HepG2 (cell line): ENCODE results near the gene KATNB1. TPM values are rescaled to one million over a fixed set of nuclear protein-coding genes. Genes with fewer than 3 reads are reported as not detected.

Experiments used
- HOXA5 ChIP-seq: sonication (generic); formaldehyde crosslinking; IDR thresholded peaks from 2 replicates; pipeline ENCODE4 v1.4.0; 2020; ENCODE audit warnings: missing genetic modification reagents
- NR2F6 ChIP-seq, 2 experiments: IDR thresholded peaks; 2 replicates each; pipeline ENCODE4 v1.6.1; 2016; ENCODE audit warnings: antibody characterized with exemption in 1 of 2, mild to moderate bottlenecking in 1 of 2
- POLR2AphosphoS2 ChIP-seq: IDR thresholded peaks from 2 replicates; pipeline ENCODE4 v1.6.1; 2011; ENCODE audit warnings: low read depth, low read length, improper control_type of control experiment
- SUZ12 ChIP-seq: fragments of 150-350 bp; IDR thresholded peaks from 2 replicates; pipeline ENCODE4 v1.6.1; 2014; ENCODE audit warnings: low read depth, low read length
- THAP11 ChIP-seq: IDR thresholded peaks from 2 replicates; pipeline ENCODE4 v1.6.1; 2016; ENCODE audit warnings: missing biosample characterization, missing genetic modification reagents
- ZMAT3 ChIP-seq: sonication (generic); formaldehyde crosslinking; conservative IDR thresholded peaks from 2 replicates; pipeline ENCODE4 v1.7.0; 2021; ENCODE audit warnings: missing genetic modification reagents
- ZNF343 ChIP-seq: sonication (generic); formaldehyde crosslinking; IDR thresholded peaks from 2 replicates; pipeline ENCODE4 v1.4.0; 2020; ENCODE audit warnings: mild to moderate bottlenecking, missing genetic modification reagents
- ZSCAN20 ChIP-seq: sonication (generic); formaldehyde crosslinking; IDR thresholded peaks from 2 replicates; pipeline ENCODE4 v1.4.0; 2020; ENCODE audit warnings: missing genetic modification reagents, mild to moderate bottlenecking, borderline replicate concordance
- polyA plus RNA-seq, 8 experiments: library from polyadenylated mRNA; depleted of rRNA in 3 of 8; stranded (reverse) in 7 of 8; unstranded in 1 of 8; fragments of >200 nt; fragmentation: Illumina TruSeq in 4 of 8; extraction: Trizol in 4 of 8; gene quantifications; 2 replicates each; pipeline versions ENCODE4 v1.2.1 to v1.2.3, GENCODE V29; 2011 to 2016; ENCODE audit warnings: low read depth in 4 of 8, missing spikeins in 1 of 8, mixed read lengths in 1 of 8; ENCODE audit not compliant: insufficient read depth in 1 of 8
- total RNA-seq, 5 experiments: library from RNA; depleted of rRNA; stranded (reverse); fragments of >200 nt; fragmentation: Illumina TruSeq; extraction: Trizol; gene quantifications; 2 replicates each; pipeline ENCODE4 v1.2.3, GENCODE V29; 2016; ENCODE audit warnings: low read depth in 1 of 5
- TF ChIP-seq, protein P1 (sequence below), 2 experiments: sonication (generic) in 1 of 2; formaldehyde crosslinking in 1 of 2; IDR thresholded peaks; 2 replicates each; pipeline versions ENCODE4 v1.6.1 to v1.9.0; 2014 to 2022; ENCODE audit warnings: antibody characterized with exemption in 1 of 2, borderline replicate concordance in 1 of 2, inconsistent platforms in 1 of 2, low read depth in 1 of 2, missing genetic modification reagents in 1 of 2
- TF ChIP-seq, protein P2 (sequence below): sonication (generic); formaldehyde crosslinking; IDR thresholded peaks from 2 replicates; pipeline ENCODE4 v1.5.0; 2020; ENCODE audit warnings: mild to moderate bottlenecking, missing genetic modification reagents
- TF ChIP-seq, protein P3 (sequence below): sonication (generic); formaldehyde crosslinking; conservative IDR thresholded peaks from 2 replicates; pipeline ENCODE4 v1.8.1; 2023; ENCODE audit warnings: missing genetic modification reagents
- TF ChIP-seq, protein P4 (sequence below): sonication (generic); formaldehyde crosslinking; IDR thresholded peaks from 2 replicates; pipeline ENCODE4 v1.4.0; 2020; ENCODE audit warnings: missing genetic modification reagents

Gene KATNB1
- total and polyA plus RNA-seq, 2 of the 13 experiments (the other 11 are each of a cell fraction or from before 2014, with no cell fraction given) = 31.5 to 43.5 TPM

DNA sequence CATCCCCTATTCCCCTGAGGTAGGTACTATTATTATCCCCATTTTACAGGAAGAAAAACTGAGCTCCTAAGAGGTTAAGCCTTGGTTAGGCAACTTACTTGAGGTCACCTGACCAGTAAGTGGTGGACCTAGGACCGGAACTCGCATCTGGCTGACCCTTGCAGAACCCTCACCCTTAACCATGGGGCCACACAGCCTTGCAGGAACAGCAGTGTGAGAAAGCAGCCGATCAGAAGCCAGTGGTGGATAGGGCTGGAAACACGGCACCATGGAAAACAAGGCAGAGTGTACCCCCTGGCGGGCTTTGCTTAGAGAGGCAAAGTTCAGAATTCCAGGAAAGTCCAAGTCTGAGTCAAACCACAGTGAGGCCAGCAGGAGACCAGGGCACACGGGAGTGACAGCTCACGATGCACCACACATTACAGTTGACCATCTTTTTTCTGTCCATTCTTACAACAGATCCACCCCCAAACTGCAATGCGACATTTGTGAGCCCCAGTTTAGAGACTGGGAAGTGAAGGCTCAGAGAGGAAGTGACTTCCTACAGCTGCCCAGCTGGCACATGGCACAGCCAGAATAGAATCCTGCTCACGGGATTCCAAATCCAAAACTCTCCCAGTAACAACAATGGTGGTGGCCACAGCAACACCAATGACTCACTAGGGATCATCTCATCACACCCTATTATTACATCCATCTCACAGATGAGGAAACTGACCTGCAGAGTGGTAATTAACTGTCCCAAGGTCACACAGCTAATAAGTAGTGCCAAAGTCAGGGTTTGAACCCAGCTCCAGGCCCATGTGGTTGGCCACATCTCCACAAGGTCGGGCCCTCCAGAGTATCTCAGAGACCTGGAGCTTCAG, 46.4 kb downstream of the KATNB1 start (continued):
- TF ChIP-seq, protein P1, sequence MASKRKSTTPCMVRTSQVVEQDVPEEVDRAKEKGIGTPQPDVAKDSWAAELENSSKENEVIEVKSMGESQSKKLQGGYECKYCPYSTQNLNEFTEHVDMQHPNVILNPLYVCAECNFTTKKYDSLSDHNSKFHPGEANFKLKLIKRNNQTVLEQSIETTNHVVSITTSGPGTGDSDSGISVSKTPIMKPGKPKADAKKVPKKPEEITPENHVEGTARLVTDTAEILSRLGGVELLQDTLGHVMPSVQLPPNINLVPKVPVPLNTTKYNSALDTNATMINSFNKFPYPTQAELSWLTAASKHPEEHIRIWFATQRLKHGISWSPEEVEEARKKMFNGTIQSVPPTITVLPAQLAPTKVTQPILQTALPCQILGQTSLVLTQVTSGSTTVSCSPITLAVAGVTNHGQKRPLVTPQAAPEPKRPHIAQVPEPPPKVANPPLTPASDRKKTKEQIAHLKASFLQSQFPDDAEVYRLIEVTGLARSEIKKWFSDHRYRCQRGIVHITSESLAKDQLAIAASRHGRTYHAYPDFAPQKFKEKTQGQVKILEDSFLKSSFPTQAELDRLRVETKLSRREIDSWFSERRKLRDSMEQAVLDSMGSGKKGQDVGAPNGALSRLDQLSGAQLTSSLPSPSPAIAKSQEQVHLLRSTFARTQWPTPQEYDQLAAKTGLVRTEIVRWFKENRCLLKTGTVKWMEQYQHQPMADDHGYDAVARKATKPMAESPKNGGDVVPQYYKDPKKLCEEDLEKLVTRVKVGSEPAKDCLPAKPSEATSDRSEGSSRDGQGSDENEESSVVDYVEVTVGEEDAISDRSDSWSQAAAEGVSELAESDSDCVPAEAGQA (IDR thresholded peaks at IDR 0.05; ENCODE audit: low read depth) = 0 out of 2 replicates have a peak, but pooled peaks have one; percentile 32
- TF ChIP-seq, protein P1 (CRISPR knock-in tag; IDR thresholded peaks at IDR 0.05; ENCODE audit: borderline replicate concordance) = no peak
- TF ChIP-seq ZSCAN20 (CRISPR knock-in tag) = peak; percentile 51; the same call in 1 of the 2 replicates
- peak; percentile 75 for TF ChIP-seq NR2F6 (IDR thresholded peaks at IDR 0.05)
- TF ChIP-seq NR2F6 (CRISPR knock-in tag; IDR thresholded peaks at IDR 0.05) = peak; percentile 86
- no peak for TF ChIP-seq SUZ12
- TF ChIP-seq HOXA5 (CRISPR knock-in tag) = no peak; the same call in 1 of the 2 replicates
- peak; percentile 67 for TF ChIP-seq THAP11 (CRISPR knock-in tag)
- TF ChIP-seq, protein P2, sequence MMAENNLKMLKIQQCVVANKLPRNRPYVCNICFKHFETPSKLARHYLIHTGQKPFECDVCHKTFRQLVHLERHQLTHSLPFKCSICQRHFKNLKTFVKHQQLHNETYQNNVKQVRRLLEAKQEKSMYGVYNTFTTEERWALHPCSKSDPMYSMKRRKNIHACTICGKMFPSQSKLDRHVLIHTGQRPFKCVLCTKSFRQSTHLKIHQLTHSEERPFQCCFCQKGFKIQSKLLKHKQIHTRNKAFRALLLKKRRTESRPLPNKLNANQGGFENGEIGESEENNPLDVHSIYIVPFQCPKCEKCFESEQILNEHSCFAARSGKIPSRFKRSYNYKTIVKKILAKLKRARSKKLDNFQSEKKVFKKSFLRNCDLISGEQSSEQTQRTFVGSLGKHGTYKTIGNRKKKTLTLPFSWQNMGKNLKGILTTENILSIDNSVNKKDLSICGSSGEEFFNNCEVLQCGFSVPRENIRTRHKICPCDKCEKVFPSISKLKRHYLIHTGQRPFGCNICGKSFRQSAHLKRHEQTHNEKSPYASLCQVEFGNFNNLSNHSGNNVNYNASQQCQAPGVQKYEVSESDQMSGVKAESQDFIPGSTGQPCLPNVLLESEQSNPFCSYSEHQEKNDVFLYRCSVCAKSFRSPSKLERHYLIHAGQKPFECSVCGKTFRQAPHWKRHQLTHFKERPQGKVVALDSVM (CRISPR knock-in tag) = no peak; the same call in 1 of the 2 replicates
- TF ChIP-seq ZNF343 (CRISPR knock-in tag) = peak; percentile 48; the same call in 1 of the 2 replicates
- TF ChIP-seq, protein P3, sequence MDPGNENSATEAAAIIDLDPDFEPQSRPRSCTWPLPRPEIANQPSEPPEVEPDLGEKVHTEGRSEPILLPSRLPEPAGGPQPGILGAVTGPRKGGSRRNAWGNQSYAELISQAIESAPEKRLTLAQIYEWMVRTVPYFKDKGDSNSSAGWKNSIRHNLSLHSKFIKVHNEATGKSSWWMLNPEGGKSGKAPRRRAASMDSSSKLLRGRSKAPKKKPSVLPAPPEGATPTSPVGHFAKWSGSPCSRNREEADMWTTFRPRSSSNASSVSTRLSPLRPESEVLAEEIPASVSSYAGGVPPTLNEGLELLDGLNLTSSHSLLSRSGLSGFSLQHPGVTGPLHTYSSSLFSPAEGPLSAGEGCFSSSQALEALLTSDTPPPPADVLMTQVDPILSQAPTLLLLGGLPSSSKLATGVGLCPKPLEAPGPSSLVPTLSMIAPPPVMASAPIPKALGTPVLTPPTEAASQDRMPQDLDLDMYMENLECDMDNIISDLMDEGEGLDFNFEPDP (CRISPR knock-in tag) = no peak
- no peak for TF ChIP-seq POLR2AphosphoS2
- TF ChIP-seq, protein P4, sequence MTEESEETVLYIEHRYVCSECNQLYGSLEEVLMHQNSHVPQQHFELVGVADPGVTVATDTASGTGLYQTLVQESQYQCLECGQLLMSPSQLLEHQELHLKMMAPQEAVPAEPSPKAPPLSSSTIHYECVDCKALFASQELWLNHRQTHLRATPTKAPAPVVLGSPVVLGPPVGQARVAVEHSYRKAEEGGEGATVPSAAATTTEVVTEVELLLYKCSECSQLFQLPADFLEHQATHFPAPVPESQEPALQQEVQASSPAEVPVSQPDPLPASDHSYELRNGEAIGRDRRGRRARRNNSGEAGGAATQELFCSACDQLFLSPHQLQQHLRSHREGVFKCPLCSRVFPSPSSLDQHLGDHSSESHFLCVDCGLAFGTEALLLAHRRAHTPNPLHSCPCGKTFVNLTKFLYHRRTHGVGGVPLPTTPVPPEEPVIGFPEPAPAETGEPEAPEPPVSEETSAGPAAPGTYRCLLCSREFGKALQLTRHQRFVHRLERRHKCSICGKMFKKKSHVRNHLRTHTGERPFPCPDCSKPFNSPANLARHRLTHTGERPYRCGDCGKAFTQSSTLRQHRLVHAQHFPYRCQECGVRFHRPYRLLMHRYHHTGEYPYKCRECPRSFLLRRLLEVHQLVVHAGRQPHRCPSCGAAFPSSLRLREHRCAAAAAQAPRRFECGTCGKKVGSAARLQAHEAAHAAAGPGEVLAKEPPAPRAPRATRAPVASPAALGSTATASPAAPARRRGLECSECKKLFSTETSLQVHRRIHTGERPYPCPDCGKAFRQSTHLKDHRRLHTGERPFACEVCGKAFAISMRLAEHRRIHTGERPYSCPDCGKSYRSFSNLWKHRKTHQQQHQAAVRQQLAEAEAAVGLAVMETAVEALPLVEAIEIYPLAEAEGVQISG = peak; percentile 37; the same call in 1 of the 2 replicates
- no peak for TF ChIP-seq ZMAT3 (CRISPR knock-in tag)
